ENCODE data around the gene HS2ST1.
"Not testable (repeated sequence)": the region's sequence is repeated elsewhere in the genome, so short reads cannot be mapped to it uniquely, and the experiment has no call there.

The HS2ST1 gene

GRCh38 chr1:86971778-86972177 lies 57.3 kb downstream of the HS2ST1 start:
- DNase-seq (ENCODE audit: low read depth), result no peak

- DNase-seq (ENCODE audit: low read depth), result no peak
These were observed 57.8 kb downstream of the HS2ST1 start for GRCh38 chr1:86972262-86972661.

- DNase-seq (ENCODE audit: low read depth), result no peak
These were observed 61.6 kb downstream of the HS2ST1 start for GRCh38 chr1:86975993-86976550.

GRCh38 chr1:86976664-86977063 lies 62.2 kb downstream of the HS2ST1 start:
- no peak for DNase-seq (ENCODE audit: low read depth)

GRCh38 chr1:86981482-86982213 lies 67.2 kb downstream of the HS2ST1 start:
- DNase-seq (ENCODE audit: low read depth), result no peak

- DNase-seq (ENCODE audit: low read depth), result not testable (repeated sequence)
These were observed 69.2 kb downstream of the HS2ST1 start for GRCh38 chr1:86983677-86984076.

- no peak for DNase-seq (ENCODE audit: low read depth)
These were observed 73.0 kb downstream of the HS2ST1 start for GRCh38 chr1:86987446-86987845.

- no peak for DNase-seq (ENCODE audit: low read depth)
These were observed 74.4 kb downstream of the HS2ST1 start for GRCh38 chr1:86988835-86989234.

GRCh38 chr1:86989690-86990089 lies 75.3 kb downstream of the HS2ST1 start:
- DNase-seq (ENCODE audit: low read depth), result not testable (repeated sequence)

- no peak for DNase-seq (ENCODE audit: low read depth)
These were observed 76.4 kb downstream of the HS2ST1 start for GRCh38 chr1:86990826-86991225.

- DNase-seq (ENCODE audit: low read depth), result no peak
These were observed 77.2 kb downstream of the HS2ST1 start for GRCh38 chr1:86991549-86992186.

- no peak for DNase-seq (ENCODE audit: low read depth)
These were observed 78.4 kb downstream of the HS2ST1 start for GRCh38 chr1:86992861-86993260.

GRCh38 chr1:86993269-86993985 lies 79.0 kb downstream of the HS2ST1 start:
- DNase-seq (ENCODE audit: low read depth), result no peak

GRCh38 chr1:86994061-86994460 lies 79.6 kb downstream of the HS2ST1 start:
- no peak for DNase-seq (ENCODE audit: low read depth)

- no peak for DNase-seq (ENCODE audit: low read depth)
These were observed 83.1 kb downstream of the HS2ST1 start for GRCh38 chr1:86997538-86997937.

GRCh38 chr1:86998280-86998679 lies 83.8 kb downstream of the HS2ST1 start:
- no peak for DNase-seq (ENCODE audit: low read depth)

- no peak for DNase-seq (ENCODE audit: low read depth)
These were observed 84.3 kb downstream of the HS2ST1 start for GRCh38 chr1:86998727-86999126.

- no peak for DNase-seq (ENCODE audit: low read depth)
These were observed 86.0 kb downstream of the HS2ST1 start for GRCh38 chr1:87000460-87000859.

- DNase-seq (ENCODE audit: low read depth), result no peak
These were observed 90.4 kb downstream of the HS2ST1 start for GRCh38 chr1:87004857-87005256.

GRCh38 chr1:87007323-87007722 lies 92.9 kb downstream of the HS2ST1 start:
- DNase-seq (ENCODE audit: low read depth), result no peak

- not testable (repeated sequence) for DNase-seq (ENCODE audit: low read depth)
These were observed 99.0 kb downstream of the HS2ST1 start for GRCh38 chr1:87013385-87013784.

- no peak for DNase-seq (ENCODE audit: low read depth)
These were observed 103.7 kb downstream of the HS2ST1 start for GRCh38 chr1:87017998-87018672.

All from T follicular helper cell (primary cell).